Fibroblast of skin of left biceps (primary cell): ENCODE measurements around the gene KCNMB2.

ENCODE experiments used
- DNase-seq, 2 experiments: peaks; one replicate each; pipeline ENCODE4 v3.0.0-alpha.2; 2013; ENCODE audit warnings: low read depth in 2 of 2

KCNMB2 gene

GRCh38 chr3:178646186-178646862, 110.1 kb downstream of the KCNMB2 start:
- DNase-seq = no peak

DNA sequence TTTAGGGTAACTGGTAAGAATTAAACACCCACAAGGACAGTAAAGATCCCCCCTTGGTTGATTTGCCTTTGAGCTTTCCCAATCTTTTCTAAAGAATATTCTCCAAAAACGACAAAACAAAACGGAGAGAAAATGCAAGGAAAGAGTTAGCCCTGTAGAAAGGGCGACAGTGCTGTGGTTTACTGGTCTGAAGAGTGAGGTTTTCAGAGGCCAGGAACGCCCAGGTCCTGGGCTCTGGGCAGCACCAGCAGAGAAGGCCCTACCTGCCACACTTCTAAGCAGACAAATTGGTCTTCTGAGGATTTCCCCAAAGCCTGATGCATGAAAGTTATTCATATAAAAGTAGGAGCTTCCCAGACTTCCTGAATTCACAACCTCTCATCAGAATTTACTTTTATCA, 119.3 kb downstream of the KCNMB2 start:
- DNase-seq = no peak

GRCh38 chr3:178658694-178659325, 122.6 kb downstream of the KCNMB2 start:
- no peak for DNase-seq

- no peak for DNase-seq
These were observed 127.1 kb downstream of the KCNMB2 start for GRCh38 chr3:178663201-178663934.

DNA sequence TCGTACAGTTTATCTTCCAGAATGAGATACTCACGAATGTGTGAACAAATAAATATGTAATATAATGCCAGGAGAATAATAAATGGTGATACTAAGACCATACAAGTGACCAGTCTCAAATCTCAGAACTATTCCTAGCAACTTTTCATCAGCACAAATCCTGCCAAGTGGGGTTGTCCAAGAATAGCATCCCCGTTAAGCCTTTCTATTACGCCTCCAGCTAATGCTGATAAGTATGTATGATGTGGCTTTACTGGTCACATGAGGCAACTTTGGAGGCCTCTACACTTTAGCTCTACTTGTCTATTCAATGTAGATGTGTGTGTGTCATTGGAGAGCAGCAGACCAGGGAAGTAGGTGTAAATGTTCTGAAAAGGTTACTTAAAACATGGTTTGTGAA, 129.5 kb downstream of the KCNMB2 start:
- DNase-seq = no peak

DNA sequence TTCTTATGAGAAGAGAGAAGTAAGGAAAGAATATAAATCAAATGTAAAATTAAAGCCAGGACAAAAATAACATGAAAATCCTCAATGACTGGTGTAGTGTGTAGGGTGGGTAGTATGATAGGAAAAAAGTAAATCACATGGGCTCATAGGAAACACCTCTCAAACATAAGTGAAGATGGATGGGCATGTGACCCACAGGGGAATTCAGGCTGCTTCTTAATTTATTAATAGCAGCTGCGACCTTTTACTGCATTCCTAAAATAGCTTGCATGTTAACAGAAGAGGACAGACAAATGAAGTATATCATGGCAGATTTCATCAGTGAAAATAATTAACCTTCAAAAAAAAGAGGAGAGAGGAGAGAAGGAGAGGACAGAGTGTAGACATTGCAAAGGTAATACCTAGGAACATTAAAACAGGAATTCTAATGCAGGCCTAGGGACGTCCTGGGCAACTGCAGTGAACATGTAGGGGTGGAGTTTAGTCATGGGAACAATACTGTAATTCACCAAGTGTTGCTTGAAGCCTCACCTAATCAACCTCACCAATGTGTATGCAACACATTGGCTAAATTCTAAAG, 132.9 kb downstream of the KCNMB2 start:
- DNase-seq = peak in 1 of 2 experiments; percentile 9

GRCh38 chr3:178669758-178670157, 133.5 kb downstream of the KCNMB2 start:
- DNase-seq = no peak

- DNase-seq = no peak
These were observed 135.1 kb downstream of the KCNMB2 start for GRCh38 chr3:178671377-178671776.

DNA sequence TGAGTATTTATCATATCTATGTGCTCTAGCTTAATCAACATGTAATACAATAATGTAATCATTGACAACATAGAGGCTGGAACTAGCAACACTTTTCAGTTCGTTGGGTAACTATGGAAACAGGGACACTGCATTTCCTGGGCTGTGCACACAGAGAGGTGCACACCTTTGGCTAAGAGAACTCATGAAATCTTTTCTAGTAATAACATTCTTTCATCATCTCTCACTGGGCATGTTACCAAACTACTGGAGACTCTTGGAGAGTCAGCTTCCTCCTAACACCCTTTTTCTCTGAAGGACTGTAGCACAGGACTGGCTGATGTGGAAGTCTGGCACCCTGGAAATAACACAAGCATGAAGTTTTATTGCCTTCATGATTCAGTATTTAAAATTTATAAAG, 135.6 kb downstream of the KCNMB2 start:
- peak; percentile 20 to 25 for DNase-seq

- no peak for DNase-seq
These were observed 136.0 kb downstream of the KCNMB2 start for GRCh38 chr3:178672275-178672674.

DNA sequence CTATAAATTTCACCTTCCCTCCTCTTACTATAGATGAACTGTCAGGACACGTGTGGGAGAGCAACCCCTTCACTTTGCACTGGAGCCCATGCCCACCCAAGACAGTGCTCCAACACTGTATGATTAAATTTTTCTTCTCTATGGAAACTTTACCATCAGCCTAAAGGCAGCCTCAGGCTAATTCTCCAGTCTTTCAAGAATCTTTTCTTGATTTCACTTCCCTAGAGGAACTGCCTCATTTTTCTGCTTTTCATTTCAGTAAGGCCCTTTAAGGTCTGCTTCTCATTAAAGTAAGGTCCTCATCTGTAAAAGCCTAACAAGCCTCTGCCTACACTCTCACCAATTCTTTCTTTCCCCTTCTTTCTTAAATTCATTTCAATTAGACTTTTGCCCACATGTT, 137.3 kb downstream of the KCNMB2 start:
- no peak for DNase-seq

GRCh38 chr3:178676077-178676476, 139.8 kb downstream of the KCNMB2 start:
- DNase-seq = no peak

- no peak for DNase-seq
These were observed 140.9 kb downstream of the KCNMB2 start for GRCh38 chr3:178676942-178677790.

DNA sequence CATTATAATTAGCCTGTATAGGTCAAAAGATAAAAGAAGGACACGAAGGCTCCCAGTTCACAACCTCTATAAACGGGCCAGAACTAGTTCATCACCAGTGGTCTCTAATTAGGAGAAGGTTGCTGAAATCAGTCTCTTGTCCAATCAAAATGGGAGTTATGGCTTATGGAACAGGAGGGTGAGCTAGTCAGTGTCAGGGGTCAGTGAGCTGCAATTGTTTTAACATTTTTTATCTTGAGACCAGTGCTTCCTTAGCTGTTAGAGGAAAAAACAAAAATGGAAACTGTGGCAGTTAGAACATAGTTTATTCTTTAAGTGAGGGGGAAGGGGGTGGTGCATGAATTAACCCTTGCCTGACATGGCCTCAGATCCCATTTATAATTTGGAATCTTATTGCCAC, 141.7 kb downstream of the KCNMB2 start:
- DNase-seq = no peak

GRCh38 chr3:178680037-178680436, 143.8 kb downstream of the KCNMB2 start:
- DNase-seq = no peak

- no peak for DNase-seq
These were observed 144.3 kb downstream of the KCNMB2 start for GRCh38 chr3:178680489-178680888.

GRCh38 chr3:178684881-178685590, 148.8 kb downstream of the KCNMB2 start:
- no peak for DNase-seq

DNA sequence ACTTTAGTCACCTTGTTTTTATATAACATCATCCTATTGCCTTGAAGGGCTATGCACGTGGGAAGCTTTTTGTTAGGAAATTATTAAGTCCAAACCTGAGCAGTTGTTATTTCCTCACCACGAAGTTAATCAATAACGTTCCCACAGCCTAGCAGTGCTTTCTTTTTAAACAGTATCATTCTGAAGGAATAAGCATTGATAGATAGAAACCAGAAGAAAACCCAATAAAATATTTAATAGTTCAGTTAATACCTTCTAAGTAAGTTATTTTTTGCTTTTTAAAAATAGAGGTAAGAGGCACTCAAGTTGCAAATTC, 149.3 kb downstream of the KCNMB2 start:
- DNase-seq = no peak

GRCh38 chr3:178686826-178687225, 150.6 kb downstream of the KCNMB2 start:
- no peak for DNase-seq

GRCh38 chr3:178690571-178690970, 154.3 kb downstream of the KCNMB2 start:
- no peak for DNase-seq

GRCh38 chr3:178699364-178699763, 163.1 kb downstream of the KCNMB2 start:
- DNase-seq = no peak
